GM19463 (cell line): ENCODE data around the gene AGBL1.

Experiments used
- ATAC-seq: cut with Tn5 transposase; IDR thresholded peaks from one replicate; pipeline ENCODE4 v1.9.1; 2021; ENCODE audit warnings: mild to moderate bottlenecking, moderate library complexity; ENCODE audit not compliant: unreplicated experiment

The AGBL1 gene

DNA sequence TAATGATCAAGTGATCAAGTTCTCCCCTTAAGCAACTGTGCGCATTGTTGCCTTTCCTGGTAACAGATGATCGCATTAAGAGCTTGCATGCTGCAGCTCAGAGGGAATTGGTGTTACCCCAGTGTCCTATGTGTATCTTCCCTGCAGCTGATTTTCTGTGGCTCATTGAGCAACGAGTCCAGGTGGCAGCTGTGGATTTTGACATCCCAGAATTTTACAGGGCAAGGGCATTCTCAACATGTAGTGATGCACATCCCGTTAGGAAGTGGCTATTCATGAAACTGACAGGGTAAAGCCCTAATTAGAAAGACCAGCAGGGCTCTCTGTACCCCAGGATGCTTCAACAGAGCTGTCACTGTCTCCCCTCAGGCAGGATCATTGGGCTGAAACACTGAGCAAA lies 232.8 kb downstream of the AGBL1 start:
- ATAC-seq, result no peak

DNA sequence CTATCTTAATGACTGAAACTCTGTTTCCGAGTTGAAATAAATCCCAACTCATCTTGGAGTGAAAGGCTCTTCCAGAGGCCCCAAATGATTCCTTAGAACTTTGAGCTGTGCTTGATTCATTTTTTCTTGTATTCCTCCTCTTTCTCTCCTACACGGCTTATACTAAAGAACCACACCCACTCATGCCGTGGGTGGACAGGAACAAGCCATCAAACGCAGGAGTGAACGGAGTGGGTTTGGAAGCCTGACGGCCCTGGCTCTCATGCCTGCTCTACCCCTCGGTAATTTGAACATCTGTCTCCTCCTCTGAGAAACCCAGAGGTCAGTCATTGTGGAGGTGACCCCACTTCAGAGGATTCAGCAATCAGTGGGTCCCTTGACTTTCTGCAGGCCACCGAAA lies 236.5 kb downstream of the AGBL1 start:
- no peak for ATAC-seq

DNA sequence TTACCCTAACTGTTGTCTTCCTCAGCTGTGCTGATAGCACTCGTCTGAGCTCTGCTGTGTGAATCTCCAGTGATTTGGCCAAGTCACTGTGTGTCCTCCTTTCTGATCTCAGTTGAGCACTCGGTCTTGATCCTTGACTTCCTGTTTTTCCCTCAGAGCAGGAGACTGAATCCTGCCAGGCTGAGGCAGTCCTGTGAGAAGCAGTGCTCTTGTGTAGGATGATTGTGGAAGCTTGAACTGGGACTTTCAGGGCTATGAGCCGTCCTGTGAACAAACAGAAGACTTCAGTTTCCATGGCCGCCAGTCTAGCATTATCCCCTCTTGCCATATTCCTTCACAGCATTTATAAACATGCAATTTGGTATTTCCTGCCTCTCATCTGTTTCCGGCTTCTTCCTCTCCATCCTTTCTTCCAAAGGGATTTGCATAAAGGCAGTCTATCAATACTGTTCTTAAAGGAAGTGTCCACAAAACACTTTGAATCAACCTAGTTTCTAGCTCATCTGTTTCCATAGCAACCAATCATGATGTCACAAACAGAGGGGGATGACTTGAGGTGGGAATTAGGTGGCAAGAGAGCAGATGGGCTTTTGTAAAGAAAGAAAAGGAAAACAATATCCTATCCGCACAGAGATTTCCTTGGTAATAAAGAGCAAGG lies 237.2 kb downstream of the AGBL1 start:
- ATAC-seq, result no peak

DNA sequence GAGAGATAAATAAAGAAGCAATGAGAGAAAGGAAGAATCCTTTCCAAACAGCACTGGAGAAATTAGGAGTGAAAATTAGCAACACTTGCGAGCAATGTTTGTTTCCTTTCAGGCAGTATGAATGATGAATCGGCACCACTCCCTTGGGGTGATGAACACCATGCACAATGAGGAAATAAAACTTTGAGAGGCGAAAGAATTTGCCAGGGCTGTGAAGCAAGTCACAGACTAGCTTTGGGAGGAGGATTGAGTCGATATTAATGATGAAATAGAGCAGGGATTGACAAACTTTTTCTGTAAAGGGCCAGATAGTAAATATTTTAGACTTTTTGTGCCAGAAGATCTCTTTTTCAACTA lies 237.7 kb downstream of the AGBL1 start:
- ATAC-seq, result no peak

DNA sequence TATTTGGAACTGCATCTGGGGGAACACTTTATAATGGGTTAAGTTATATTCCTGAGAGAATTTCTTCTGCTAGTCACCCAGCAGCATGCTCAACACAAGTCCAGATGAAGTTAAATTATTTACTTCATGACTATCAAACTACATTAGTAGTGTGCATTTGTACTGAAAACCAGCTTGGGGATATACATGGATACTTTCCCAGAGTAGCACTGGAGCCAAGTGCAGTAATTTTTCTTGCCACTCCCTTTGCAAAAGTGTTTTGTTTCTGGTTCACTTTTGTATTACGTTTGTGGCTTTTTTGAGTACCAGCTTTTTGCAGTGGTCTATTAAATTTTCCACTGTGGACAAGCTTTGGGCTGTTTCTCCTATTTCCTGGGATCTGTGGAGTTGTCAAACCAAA lies 243.0 kb downstream of the AGBL1 start:
- ATAC-seq, result no peak

DNA sequence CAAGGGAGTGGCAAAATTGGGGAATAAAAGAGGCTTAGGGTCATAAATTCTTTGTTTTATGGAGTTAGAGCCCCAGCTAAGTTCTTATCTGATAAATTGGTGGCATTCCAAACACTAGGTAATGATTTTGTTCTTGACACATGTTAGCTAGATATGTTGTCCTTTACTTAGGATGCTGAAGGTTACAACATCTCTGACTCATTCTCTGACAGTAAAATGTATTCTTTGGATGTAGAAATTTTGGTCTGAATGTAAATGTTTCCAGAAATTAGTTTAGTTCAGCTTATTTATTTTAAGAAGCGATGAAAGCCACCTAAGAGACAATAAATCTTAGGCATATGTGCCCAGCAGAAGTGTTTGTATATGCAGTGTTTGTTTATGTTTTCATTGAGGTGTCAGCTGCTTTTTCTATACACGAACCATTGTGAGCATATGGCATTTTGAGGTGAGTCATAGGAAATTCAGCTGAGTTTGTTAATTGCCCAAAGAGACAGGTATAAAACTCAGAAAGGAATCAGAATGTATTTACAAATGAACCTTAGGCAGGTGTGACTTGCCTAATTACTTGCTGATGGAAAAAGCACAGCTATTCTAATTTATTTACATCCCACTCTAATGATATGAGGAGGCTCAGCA lies 247.7 kb downstream of the AGBL1 start:
- ATAC-seq, result no peak

DNA sequence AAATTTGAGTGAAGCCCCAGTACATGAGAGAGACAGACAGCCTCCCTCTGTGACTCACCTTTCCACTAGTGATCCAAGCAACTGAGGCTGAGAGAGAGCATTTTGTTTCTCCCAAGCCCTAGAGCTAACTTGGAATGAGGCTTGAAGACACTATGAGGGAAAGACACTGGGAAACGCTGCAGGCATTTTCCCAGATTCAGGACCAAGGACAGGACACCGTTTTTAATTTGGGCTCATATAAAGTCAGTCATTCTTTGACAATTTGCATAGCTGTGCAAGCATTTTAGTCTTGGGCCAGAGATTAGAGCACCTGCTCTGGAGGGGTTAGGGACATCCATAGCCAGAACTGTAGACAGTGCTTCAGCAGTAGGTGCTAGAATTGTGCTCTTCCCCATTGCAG lies 249.0 kb downstream of the AGBL1 start:
- no peak for ATAC-seq

DNA sequence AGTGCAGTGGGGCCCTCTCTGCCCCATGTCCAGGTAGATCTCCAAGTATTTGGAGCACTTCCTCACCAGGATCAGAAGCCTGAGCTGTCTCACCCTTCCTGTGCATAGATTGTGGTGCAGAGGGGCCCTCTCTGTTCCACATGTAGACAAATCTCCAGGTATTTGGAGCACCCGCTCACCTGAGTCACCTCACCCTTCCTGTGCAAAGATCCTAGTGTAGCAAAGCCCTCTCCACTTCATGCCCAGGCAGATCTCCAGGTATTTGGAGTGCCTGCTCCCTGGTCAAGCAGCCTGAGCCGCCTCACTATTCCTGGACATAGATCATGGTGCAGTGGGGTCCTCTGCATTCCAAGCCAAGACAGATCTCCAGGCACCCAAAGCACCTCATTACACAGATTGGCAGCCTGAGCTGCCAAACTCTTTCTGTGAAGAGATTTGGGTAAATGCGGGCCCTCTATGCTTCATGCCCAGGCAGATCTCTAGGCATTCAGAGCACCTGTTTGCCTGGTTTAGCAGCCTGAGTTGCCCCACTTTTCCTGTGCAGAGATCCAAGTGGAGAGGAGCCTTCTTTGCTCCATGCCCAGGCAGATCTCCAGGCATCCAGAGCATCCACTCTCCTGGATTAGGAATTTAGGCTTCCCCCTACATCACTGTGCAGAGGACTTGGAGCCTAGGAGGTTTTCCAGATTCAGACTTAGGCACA lies 249.8 kb downstream of the AGBL1 start:
- ATAC-seq, result no peak

DNA sequence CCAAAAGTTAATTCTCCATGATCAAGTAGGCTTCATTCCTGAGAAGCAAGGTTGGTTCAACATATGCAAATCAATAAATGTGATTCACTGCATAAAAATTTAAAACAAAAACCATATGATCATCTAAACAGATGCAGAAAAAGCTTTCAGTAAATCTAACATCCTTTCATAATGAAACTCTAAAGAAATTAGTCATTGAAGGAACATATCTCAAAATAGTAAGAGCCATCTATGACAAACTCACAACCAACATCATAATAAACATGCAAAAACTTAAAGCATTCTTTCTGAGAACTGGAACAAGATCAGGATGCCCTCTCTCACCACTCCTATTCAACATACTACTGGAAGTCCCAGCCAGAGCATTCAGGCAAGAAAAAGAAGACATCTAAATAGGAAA lies 254.1 kb downstream of the AGBL1 start:
- no peak for ATAC-seq

DNA sequence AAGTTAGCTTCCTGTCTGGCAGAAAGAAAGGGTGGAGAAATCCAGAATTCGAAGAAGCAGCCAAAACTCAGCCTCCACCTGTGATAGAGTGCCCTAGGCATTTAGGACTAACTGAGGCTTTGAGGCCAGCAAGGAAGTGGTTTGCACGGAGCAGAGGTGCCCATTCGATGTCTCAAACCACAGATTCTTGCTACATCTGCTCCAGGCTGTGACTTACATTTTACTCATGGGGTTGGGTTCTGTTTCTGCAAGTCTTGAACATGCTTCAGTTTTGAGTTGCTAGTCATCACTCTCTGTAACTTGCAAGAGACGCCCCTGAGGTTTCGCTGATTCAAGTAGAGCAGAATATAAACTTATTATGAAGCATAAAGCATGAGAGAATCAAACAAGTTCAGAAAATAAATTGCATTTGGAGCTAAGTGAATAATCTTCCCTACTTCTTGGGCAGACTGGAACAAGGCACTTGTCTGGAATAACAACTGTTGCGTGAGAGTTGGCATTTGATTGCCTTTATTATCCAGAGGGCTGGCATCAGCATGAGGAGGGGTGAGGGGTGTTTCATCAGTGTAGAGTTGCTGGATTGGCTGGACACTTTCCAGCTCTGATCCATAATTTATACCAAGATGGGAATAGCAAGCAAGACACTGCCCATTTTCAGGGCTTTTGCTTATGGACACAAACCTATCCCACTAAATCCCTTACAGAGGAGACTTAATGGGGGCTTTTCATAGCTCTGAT lies 256.5 kb downstream of the AGBL1 start:
- no peak for ATAC-seq

DNA sequence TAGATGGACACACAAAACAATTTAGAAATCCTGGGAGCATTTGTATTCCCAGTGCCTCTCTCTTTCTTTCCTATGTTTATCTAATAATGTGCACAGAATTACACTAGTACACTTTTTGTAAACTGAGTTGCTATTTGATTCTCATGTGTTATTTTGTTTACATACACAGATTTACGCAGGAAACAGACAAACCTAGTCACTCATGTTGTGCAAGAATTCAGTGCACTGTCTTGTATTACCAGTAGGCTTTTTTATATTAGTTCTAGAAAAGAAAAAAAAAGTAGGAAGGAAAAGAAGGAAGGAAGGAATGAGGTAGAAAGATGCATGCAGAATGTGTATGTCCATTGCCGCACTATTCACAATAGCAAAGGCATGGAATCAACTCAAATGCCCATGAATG lies 257.4 kb downstream of the AGBL1 start:
- ATAC-seq, result no peak

DNA sequence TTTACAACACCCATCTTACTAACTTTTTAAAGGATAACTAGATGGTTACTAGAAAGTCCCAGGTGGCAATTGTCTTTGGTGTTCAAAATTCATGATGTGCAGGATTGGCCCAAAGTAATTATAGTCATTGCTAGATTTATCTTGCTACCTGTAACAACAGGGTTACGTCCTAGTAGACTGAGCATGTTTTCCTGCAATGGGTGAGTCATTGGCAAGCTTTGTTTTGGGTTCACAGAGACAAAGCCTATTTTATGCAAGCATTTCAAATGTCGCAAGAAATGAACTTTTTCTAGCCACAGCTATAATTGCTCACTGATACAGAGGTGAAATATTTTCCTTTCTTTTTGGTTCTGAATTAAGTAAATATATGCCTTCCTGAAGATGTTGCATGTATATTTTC lies 267.6 kb downstream of the AGBL1 start:
- ATAC-seq, result no peak

DNA sequence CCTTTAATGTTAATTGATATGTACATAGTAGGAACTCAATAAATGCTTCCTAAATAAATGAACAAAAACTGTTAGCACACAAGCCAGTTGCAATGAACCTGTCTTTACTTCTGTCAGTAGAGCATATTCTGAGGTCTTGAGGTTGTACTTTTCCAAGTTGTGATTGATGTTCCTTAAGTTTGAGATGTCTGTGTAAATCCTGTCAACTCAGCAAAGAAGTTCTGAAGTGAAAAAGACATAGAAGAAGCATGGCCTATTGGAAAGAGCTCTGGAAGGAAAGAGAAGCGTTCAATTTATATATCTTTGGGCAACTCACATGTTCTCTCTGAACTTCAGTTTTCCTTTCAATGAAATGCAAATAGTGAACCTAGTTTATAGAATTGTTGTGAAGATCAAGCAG lies 269.9 kb downstream of the AGBL1 start:
- no peak for ATAC-seq

DNA sequence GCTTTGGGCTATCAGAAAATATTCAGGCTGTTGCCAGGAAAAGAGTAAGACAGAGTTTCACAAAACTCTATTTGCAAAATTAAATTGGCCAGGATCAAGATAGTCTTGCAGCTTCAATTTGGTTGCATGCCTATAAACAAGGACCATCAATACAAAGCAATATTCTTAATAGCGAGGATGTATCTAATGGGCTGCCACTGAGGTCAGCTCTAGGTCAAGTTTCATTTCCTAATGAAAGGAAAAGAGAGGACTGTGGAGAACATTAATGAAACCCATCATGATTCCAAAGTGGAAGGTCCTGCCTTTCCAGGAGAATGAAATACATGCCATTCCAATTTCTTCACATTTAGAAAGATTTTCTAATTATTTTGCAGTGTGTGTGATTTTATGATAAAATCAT lies 273.5 kb downstream of the AGBL1 start:
- no peak for ATAC-seq

DNA sequence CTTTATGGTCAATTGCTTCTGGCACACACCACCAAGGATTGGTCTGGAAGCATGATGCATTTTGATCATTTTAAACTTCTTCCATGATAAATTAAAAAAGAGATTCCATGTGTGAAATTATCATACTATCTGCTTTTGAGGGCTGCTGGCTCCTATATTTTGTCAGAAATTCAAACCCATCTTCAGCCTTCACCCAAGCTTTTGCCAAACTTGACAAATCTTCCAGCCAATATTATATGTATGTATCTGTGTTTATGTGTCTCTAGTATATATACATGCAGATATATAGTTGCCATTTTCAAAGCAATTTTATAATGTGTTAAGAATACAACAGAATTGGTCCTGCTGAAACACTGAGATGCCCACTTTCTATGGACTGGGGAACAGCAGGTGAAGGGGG lies 275.7 kb downstream of the AGBL1 start:
- ATAC-seq, result no peak

DNA sequence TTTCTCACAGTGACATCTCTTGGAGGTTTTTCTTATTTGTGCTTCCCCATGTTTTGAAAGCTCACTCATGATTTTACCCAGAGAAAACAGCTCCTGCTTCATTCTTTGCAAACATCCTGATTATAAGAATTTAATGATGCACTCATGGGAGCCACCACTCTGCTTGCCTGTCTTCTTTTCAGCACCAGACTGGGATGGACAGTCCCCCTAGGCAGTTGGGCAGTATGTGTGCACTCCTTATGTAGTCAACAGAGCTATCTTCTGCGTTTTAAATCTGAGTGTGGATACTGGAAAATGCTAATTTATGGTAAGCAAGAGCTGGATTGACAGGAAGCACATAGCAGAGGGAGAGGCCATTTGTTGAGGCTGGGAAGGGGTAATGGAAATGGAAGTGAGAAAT lies 276.1 kb downstream of the AGBL1 start:
- no peak for ATAC-seq

DNA sequence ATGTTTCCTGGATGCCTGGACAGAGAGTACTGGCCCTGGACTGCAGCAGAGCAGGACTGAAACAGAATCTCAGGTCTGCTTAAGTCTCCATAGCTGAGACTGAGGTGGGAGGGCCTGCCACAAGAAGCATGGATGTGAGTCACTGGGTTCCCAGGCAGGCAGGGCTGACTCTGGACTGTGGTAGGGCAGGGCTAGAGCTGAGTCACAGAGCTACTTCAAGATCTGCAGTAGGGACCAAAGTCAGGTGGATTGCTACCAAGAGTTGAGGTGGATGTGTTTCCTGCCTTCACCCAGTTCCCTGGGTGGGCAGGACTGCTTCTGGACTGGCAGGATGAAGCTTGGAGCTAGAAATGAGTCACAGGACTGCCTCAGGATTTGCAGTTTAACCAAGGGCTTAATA lies 282.9 kb downstream of the AGBL1 start:
- ATAC-seq, result no peak

DNA sequence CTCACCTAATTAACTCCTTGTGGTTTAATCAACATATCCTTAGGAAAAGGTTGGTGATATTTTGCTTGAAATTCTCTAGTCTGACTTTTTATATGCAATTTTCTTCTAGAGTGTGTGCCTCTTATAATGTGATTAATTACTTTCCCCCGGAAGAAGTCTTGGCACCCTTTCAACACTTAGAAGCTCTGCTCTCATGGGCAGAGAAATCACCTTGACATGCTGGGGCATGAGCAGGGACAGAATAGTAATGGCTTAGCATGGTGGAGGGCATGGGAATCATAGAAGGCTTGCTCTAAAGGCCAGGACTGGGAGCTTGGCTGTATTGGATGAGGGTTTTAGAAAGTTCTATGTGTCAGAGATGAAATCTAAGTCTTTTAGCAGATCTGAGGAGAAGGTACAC lies 293.5 kb downstream of the AGBL1 start:
- ATAC-seq, result no peak

DNA sequence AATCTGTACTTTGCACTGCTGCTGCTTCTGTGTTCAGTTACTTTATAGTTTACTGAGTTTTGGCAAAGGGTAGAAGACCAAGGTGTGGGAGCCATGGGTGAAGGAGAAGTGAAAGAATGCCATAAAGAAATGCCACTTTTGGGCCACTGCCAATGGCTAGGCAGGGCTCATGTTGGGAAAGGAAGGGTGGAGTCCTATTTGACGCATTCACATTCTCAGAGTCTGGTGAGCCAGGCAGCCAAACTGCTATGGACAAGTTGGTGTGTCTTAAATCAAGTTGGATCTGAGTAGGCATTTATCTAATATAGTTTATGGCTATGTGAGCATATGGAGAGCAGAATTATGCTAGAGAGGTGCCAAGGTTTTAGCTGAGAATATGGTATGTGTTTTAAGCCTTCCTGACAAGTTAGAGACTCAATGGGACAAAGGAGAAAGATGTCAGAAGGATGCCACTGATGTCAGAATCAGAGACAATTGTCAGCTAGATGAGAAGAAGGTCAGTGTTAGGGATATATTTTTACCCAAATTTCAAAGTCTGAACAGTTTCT lies 296.1 kb downstream of the AGBL1 start:
- ATAC-seq, result no peak

DNA sequence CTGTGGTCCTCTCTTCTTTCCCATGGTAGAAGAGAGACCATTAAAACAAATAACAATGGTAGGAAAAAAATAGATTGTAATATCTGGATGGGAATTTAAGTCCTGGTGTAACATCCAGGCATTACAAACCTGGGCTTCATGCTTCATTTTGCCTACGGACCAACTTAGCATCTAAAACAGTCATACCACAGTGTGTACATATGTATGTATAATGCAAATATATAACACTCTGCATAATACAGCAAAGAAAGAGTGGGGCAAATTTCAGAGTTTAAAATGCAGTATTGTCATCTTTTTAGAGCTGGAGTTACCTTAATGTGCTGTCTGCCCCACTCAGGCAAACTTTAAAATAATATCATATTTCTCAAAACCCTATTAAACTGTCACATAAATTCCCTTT lies 298.2 kb downstream of the AGBL1 start:
- ATAC-seq, result no peak

DNA sequence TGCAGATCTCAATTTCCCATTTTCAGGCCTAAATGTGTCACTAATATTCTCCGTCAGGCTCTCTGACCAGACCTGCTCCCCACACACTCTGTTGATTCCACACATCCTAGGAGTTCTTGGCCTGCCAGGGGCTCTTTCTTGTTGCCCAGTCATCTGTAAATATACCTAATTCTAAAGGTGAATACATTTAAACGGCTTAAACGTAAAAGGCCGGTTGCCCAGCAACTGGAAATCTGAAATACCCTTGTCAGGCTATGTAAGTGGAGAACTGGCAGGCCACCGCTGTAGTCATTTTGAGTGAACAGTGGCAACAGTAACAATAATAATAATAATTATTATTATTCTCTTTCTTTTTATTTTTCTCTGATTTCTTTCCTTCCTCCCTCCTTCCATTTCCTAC lies 302.7 kb downstream of the AGBL1 start:
- ATAC-seq, result no peak

DNA sequence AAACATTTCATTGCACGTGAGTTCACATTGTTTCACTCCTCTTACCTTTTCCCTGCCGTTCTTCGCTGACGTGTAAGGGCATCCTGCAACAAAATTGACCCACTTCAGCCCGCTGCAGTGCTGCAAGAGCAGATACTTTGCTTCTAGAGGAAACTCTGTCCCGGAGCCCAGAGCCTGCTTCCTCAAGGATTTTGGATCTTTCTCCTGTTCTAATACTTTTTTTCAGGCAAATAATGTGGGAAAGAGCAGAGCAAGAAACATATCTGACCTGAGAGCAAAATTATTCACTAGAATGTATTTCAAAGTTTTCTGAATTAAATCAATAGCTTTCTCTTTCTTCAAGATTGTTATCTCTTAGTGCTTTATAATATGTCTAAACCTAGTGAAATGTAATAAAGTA lies 303.9 kb downstream of the AGBL1 start:
- ATAC-seq, result no peak
